Vagina (tissue), 2 donors: ENCODE results near the gene MADD. TPM values are rescaled to one million over a fixed set of nuclear protein-coding genes. Genes with fewer than 3 reads are reported as not detected.

ENCODE experiments used
- DNase-seq, 2 donors: peaks; one replicate each; pipeline ENCODE4 v3.0.0-alpha.2; 2017; ENCODE audit errors: extremely low spot score in 2 of 2
- H3K27ac ChIP-seq: fragments of 200-600 bp; sonication (generic); one replicate; pipeline ENCODE4 v1.5.1; 2019
- H3K27me3 ChIP-seq: fragments of 200-600 bp; sonication (generic); one replicate; pipeline ENCODE4 v1.5.1; 2019
- H3K36me3 ChIP-seq, 2 donors: fragments of 200-600 bp; sonication (generic); one replicate each; pipeline ENCODE4 v1.5.1; 2017 to 2019
- H3K4me1 ChIP-seq: fragments of 200-600 bp; sonication (generic); one replicate; pipeline ENCODE4 v1.5.1; 2019
- H3K4me3 ChIP-seq, 2 donors: fragments of 200-600 bp; sonication (generic); 1 replicate in 1 of 2; 2 replicates in 1 of 2; pipeline ENCODE4 v1.5.1; 2016 to 2019
- H3K9me3 ChIP-seq: fragments of 200-600 bp; sonication (generic); one replicate; pipeline ENCODE4 v1.5.1; 2019
- CTCF ChIP-seq, 3 experiments: fragments of 450-650 bp in 2 of 3; fragments of 200-600 bp in 1 of 3; sonication (generic) in 1 of 3; IDR thresholded peaks; one replicate each; pipeline ENCODE4 v1.5.1; 2017 to 2019; ENCODE audit warnings: antibody characterized with exemption in 3 of 3, mild to moderate bottlenecking in 2 of 3, moderate library complexity in 2 of 3
- POLR2A ChIP-seq, 2 donors: fragments of 450-650 bp; IDR thresholded peaks; one replicate each; pipeline ENCODE4 v1.6.1; 2017; ENCODE audit warnings: antibody characterized with exemption in 2 of 2, mild to moderate bottlenecking in 2 of 2, moderate library complexity in 2 of 2
- POLR2AphosphoS5 ChIP-seq, 2 donors: sonication (generic); formaldehyde crosslinking; IDR thresholded peaks; one replicate each; pipeline ENCODE4 v1.9.0; 2017; ENCODE audit warnings: antibody characterized with exemption in 2 of 2, mild to moderate bottlenecking in 2 of 2, low read depth in 1 of 2; ENCODE audit not compliant: insufficient read depth in 1 of 2
- intact Hi-C: fragments of 100-400 bp; cut with DNase I; formaldehyde crosslinking; loops from one replicate; pipeline ENCODE4 v1.15.1; 2023
- total RNA-seq: library from RNA; depleted of rRNA; stranded (reverse); fragments of >200 nt; gene quantifications from one replicate; pipeline ENCODE4 v1.2.3, GENCODE V29; 2016

MADD gene
- 56.5 TPM for total RNA-seq

GRCh38 chr11:47269829-47270305, at the start of gene MADD:
Gene MADD, plus strand, starts transcription at chr11:47270133.
- intact Hi-C loops: no loop called here
- Histone ChIP-seq H3K27ac (peak within 1 kb of the TSS; percentile 94), H3K9me3 (no peaks in the 10 kb centered on the region), H3K36me3 (peaks cover 0 to 4% of the 10 kb centered on the region in 2 donors), H3K4me3 (peak within 1 kb of the TSS; percentile 71 to 84), H3K27me3 (no peaks in the 10 kb centered on the region), H3K4me1 (peaks cover 39% of the 10 kb centered on the region)
- TF ChIP-seq CTCF (IDR thresholded peaks at IDR 0.05) (no peak), POLR2AphosphoS5 (IDR thresholded peaks at IDR 0.05; ENCODE audit: insufficient read depth in 1 of 2, low read depth in 1 of 2) (peak in 1 of 2 donors; percentile 66), POLR2A (IDR thresholded peaks at IDR 0.05) (peak in 1 of 2 donors; percentile 25)
- no peak for DNase-seq

GRCh38 chr11:47220401-47220821, 49.5 kb upstream of the MADD start:
- Histone ChIP-seq H3K36me3 (peaks cover 0 to 27% of the 10 kb centered on the region in 2 donors), H3K27ac (no peak overlapping the region), H3K4me3 (no peak overlapping the region), H3K27me3 (no peaks in the 10 kb centered on the region), H3K9me3 (no peaks in the 10 kb centered on the region), H3K4me1 (peaks cover 24% of the 10 kb centered on the region)
- intact Hi-C loops: no loop called here
- no peak for DNase-seq
- TF ChIP-seq POLR2A (IDR thresholded peaks at IDR 0.05) (no peak), POLR2AphosphoS5 (IDR thresholded peaks at IDR 0.05; ENCODE audit: insufficient read depth in 1 of 2, low read depth in 1 of 2) (no peak), CTCF (IDR thresholded peaks at IDR 0.05) (no peak)

- Histone ChIP-seq H3K27ac (no peak overlapping the region), H3K4me1 (peaks cover 6% of the 10 kb centered on the region), H3K9me3 (no peaks in the 10 kb centered on the region), H3K36me3 (peaks cover 0 to 27% of the 10 kb centered on the region in 2 donors), H3K27me3 (no peaks in the 10 kb centered on the region), H3K4me3 (no peak overlapping the region)
- intact Hi-C loops: no loop called here
- no peak for DNase-seq
- no peak for TF ChIP-seq POLR2A (IDR thresholded peaks at IDR 0.05)
- no peak for TF ChIP-seq CTCF (IDR thresholded peaks at IDR 0.05)
- no peak for TF ChIP-seq POLR2AphosphoS5 (IDR thresholded peaks at IDR 0.05; ENCODE audit: insufficient read depth in 1 of 2, low read depth in 1 of 2)
Observed at GRCh38 chr11:47222696-47223095, 47.2 kb upstream of the MADD start.

GRCh38 chr11:47225552-47226400, 44.2 kb upstream of the MADD start:
- H3K27me3 ChIP-seq: no peaks in the 10 kb centered on the region
- intact Hi-C loops: no loop called here
- H3K27ac ChIP-seq: no peak overlapping the region
- no peaks in the 10 kb centered on the region for H3K4me1 ChIP-seq
- TF ChIP-seq POLR2A (IDR thresholded peaks at IDR 0.05): no peak
- TF ChIP-seq POLR2AphosphoS5 (IDR thresholded peaks at IDR 0.05; ENCODE audit: insufficient read depth in 1 of 2, low read depth in 1 of 2): no peak
- TF ChIP-seq CTCF (IDR thresholded peaks at IDR 0.05): no peak
- H3K36me3 ChIP-seq: peaks cover 0 to 14% of the 10 kb centered on the region in 2 donors
- no peak for DNase-seq
- no peaks in the 10 kb centered on the region for H3K9me3 ChIP-seq
- H3K4me3 ChIP-seq: no peak overlapping the region

DNA sequence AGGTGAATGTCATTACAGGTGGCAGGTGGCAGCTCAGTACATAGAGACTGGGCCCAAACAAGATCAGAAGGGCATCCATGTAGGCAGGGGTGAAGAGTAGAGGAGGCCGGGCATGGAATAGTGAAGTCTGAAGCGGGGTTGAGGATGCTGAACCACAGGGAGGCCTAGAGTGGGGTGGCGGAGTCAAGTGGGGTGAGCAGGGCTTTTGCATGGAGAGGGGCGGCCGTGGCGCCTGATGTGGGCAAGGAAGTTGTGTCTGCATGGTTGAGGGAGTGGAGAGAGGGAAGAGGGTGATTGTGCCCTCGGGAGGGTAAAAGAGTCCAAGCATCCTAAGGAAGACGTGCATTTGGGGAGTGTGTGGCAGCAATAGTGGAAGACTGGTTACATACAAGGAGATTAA, 40.8 kb upstream of the MADD start:
- Histone ChIP-seq H3K9me3 (no peaks in the 10 kb centered on the region), H3K36me3 (peaks cover 0 to 8% of the 10 kb centered on the region in 2 donors), H3K4me1 (no peaks in the 10 kb centered on the region), H3K4me3 (no peak overlapping the region), H3K27ac (no peak overlapping the region), H3K27me3 (no peaks in the 10 kb centered on the region)
- intact Hi-C loops: no loop called here
- TF ChIP-seq POLR2AphosphoS5 (IDR thresholded peaks at IDR 0.05; ENCODE audit: insufficient read depth in 1 of 2, low read depth in 1 of 2) (no peak), CTCF (IDR thresholded peaks at IDR 0.05) (no peak), POLR2A (IDR thresholded peaks at IDR 0.05) (no peak)
- no peak for DNase-seq
